HepG2 (cell line): ENCODE data around the gene PTPRM. TPM values are rescaled to one million over a fixed set of nuclear protein-coding genes. Genes with fewer than 3 reads are reported as not detected.

Source experiments
- ATAC-seq: fragments of 200-7000 bp; cut with Tn5 transposase; 3 replicates; pipeline ENCODE4 v1.9.1; 2020; ENCODE audit warnings: mild to moderate bottlenecking, moderate library complexity
- BruUV-seq: library from RNA; stranded (reverse); fragments of 400-500 nt; replicated peaks from 2 replicates; lab custom pipeline; 2021; lab: Mats Ljungman, UMichigan
- CTCF ChIA-PET: fragments of 300-600 bp; formaldehyde crosslinking; extraction: SDS; loops from one replicate; lab custom pipeline; 2021; ENCODE audit warnings: low total read pairs, inconsistent platforms, low intra/inter-chr PET ratio; lab: Yijun Ruan, JAX
- POLR2A ChIA-PET: fragments of 350-600 bp; sonication (Branson Sonifier 250); formaldehyde crosslinking; loops from one replicate; lab custom pipeline; 2020; ENCODE audit warnings: antibody characterized with exemption, inconsistent platforms; lab: Yijun Ruan, JAX
- DNase-seq: peaks from one replicate; pipeline ENCODE4 v3.0.0-alpha.2; 2015; ENCODE audit warnings: low spot score
- FAIRE-seq: peaks from 3 replicates; lab custom pipeline; 2011; peaks lifted over from hg19 to GRCh38; lab: Jason Lieb, UNC
- H2AFZ ChIP-seq: one replicate; pipeline ENCODE4 v1.6.1; 2011; ENCODE audit warnings: low read length, inconsistent platforms
- H3K27ac ChIP-seq: fragments of 300-600 bp; 3 replicates; pipeline ENCODE4 v1.8.0; 2011; ENCODE audit warnings: mixed run types, mild to moderate bottlenecking, mixed read lengths, low read length, inconsistent platforms; ENCODE audit not compliant: insufficient read depth; ENCODE audit errors: extremely low read length
- H3K27me3 ChIP-seq, 2 experiments: fragments of 200-600 bp in 1 of 2; 2 replicates in 1 of 2; 3 replicates in 1 of 2; pipeline versions ENCODE4 v1.6.0 to v1.8.0; 2011; ENCODE audit warnings: low read length in 2 of 2, mild to moderate bottlenecking in 2 of 2, moderate library complexity in 2 of 2, inconsistent platforms in 1 of 2; ENCODE audit not compliant: insufficient read depth in 2 of 2, control insufficient read depth in 1 of 2
- H3K36me3 ChIP-seq, 2 experiments: fragments of 200-600 bp in 1 of 2; replicated peaks in 1 of 2; 2 replicates in 1 of 2; 3 replicates in 1 of 2; pipeline versions ENCODE4 v1.5.1 to v1.8.0; 2011; ENCODE audit warnings: low read length in 2 of 2, inconsistent platforms in 1 of 2; ENCODE audit not compliant: insufficient read depth in 2 of 2, control insufficient read depth in 1 of 2
- H3K4me1 ChIP-seq: 2 replicates; pipeline ENCODE4 v1.5.1; 2012; ENCODE audit warnings: low read length, inconsistent platforms; ENCODE audit not compliant: insufficient read depth
- H3K4me2 ChIP-seq: 2 replicates; pipeline ENCODE4 v1.6.0; 2011; ENCODE audit warnings: low read depth, low read length, inconsistent platforms
- H3K4me3 ChIP-seq, 3 experiments: fragments of 200-600 bp in 1 of 3; sonication (generic), shearing (Covaris generic) in 1 of 3; replicated peaks in 1 of 3; 2 replicates each; pipeline ENCODE4 v1.5.1; 2011 to 2016; ENCODE audit warnings: low read length in 3 of 3, inconsistent platforms in 2 of 3, low read depth in 2 of 3, mild to moderate bottlenecking in 2 of 3, control low read depth in 1 of 3, mixed read lengths in 1 of 3; ENCODE audit not compliant: insufficient read depth in 1 of 3
- H3K79me2 ChIP-seq: one replicate; pipeline ENCODE4 v1.6.1; 2011; ENCODE audit warnings: low read length, inconsistent platforms; ENCODE audit not compliant: insufficient read depth
- H3K9ac ChIP-seq: 2 replicates; pipeline ENCODE4 v1.6.0; 2011; ENCODE audit warnings: mild to moderate bottlenecking, low read depth, low read length, inconsistent platforms; ENCODE audit not compliant: insufficient read depth
- H3K9me3 ChIP-seq: 2 replicates; pipeline ENCODE4 v1.5.1; 2012; ENCODE audit warnings: mild to moderate bottlenecking, low read length
- H4K20me1 ChIP-seq: 2 replicates; pipeline ENCODE4 v1.6.0; 2011; ENCODE audit warnings: inconsistent platforms, mild to moderate bottlenecking, low read length, moderate library complexity; ENCODE audit not compliant: insufficient read depth
- KDM6A ChIP-seq: IDR thresholded peaks from 2 replicates; pipeline ENCODE4 v1.6.1; 2016; ENCODE audit warnings: low read depth
- NFYB ChIP-seq: sonication (generic); formaldehyde crosslinking; IDR thresholded peaks from 2 replicates; pipeline ENCODE4 v1.4.0; 2020; ENCODE audit warnings: missing genetic modification reagents
- NR2F1 ChIP-seq, 2 experiments: fragments of 450-650 bp in 1 of 2; formaldehyde crosslinking in 1 of 2; IDR thresholded peaks; 2 replicates each; pipeline versions ENCODE4 v1.5.0 to v1.6.1; 2016 to 2020; ENCODE audit warnings: mild to moderate bottlenecking in 1 of 2, missing compliant biosample characterization in 1 of 2, missing genetic modification reagents in 1 of 2, moderate library complexity in 1 of 2
- NR2F6 ChIP-seq, 2 experiments: IDR thresholded peaks; 2 replicates each; pipeline ENCODE4 v1.6.1; 2016; ENCODE audit warnings: antibody characterized with exemption in 1 of 2, mild to moderate bottlenecking in 1 of 2
- POGZ ChIP-seq: sonication (generic); formaldehyde crosslinking; IDR thresholded peaks from 2 replicates; pipeline ENCODE4 v1.4.0; 2020; ENCODE audit warnings: mild to moderate bottlenecking, missing genetic modification reagents
- RARA ChIP-seq: IDR thresholded peaks from 2 replicates; pipeline ENCODE4 v1.6.1; 2016; ENCODE audit warnings: missing genetic modification reagents, missing compliant biosample characterization
- SRF ChIP-seq: IDR thresholded peaks from 2 replicates; pipeline ENCODE4 v1.6.1; 2011; ENCODE audit warnings: mild to moderate bottlenecking, low read depth, low read length, moderate library complexity
- TBX3 ChIP-seq: fragments of 450-650 bp; IDR thresholded peaks from 2 replicates; pipeline ENCODE4 v1.6.1; 2017; ENCODE audit warnings: antibody characterized with exemption, mild to moderate bottlenecking, inconsistent platforms, borderline replicate concordance
- YY1 ChIP-seq: IDR thresholded peaks from 2 replicates; pipeline ENCODE4 v1.6.1; 2011; ENCODE audit warnings: low read length, low read depth, moderate library complexity, mild to moderate bottlenecking; ENCODE audit not compliant: insufficient read depth, insufficient replicate concordance
- ZMYM2 ChIP-seq: sonication (generic); formaldehyde crosslinking; IDR thresholded peaks from 2 replicates; pipeline ENCODE4 v1.8.0; 2022; ENCODE audit warnings: mild to moderate bottlenecking, missing genetic modification reagents
- ZMYM4 ChIP-seq: sonication (generic); formaldehyde crosslinking; IDR thresholded peaks from 2 replicates; pipeline ENCODE4 v1.8.1; 2023; ENCODE audit warnings: mild to moderate bottlenecking, missing genetic modification reagents
- WGBS: methylation state at CpG from one replicate; pipeline ENCODE4 v1.1.6; 2017; ENCODE audit warnings: low lambda C conversion rate; 5-methylcytosine and 5-hydroxymethylcytosine counted together
- in situ Hi-C: cut with HindIII; loops from 2 replicates; pipeline ENCODE4 v1.10.0; 2017; ENCODE audit warnings: low pct_unique_long_range_greater_than_20kb; ENCODE audit not compliant: extremely low pct_ligation_motif_present
- intact Hi-C: fragments of 100-400 bp; cut with micrococcal nuclease; formaldehyde crosslinking; loops from one replicate; pipeline ENCODE4 v1.10.0; 2022; ENCODE audit not compliant: unreplicated experiment
- polyA plus RNA-seq, 8 experiments: library from polyadenylated mRNA; depleted of rRNA in 3 of 8; stranded (reverse) in 7 of 8; unstranded in 1 of 8; fragments of >200 nt; fragmentation: Illumina TruSeq in 4 of 8; extraction: Trizol in 4 of 8; gene quantifications; 2 replicates each; pipeline versions ENCODE4 v1.2.1 to v1.2.3, GENCODE V29; 2011 to 2016; ENCODE audit warnings: low read depth in 4 of 8, missing spikeins in 1 of 8, mixed read lengths in 1 of 8; ENCODE audit not compliant: insufficient read depth in 1 of 8
- total RNA-seq, 5 experiments: library from RNA; depleted of rRNA; stranded (reverse); fragments of >200 nt; fragmentation: Illumina TruSeq; extraction: Trizol; gene quantifications; 2 replicates each; pipeline ENCODE4 v1.2.3, GENCODE V29; 2016; ENCODE audit warnings: low read depth in 1 of 5
- TF ChIP-seq, protein P1 (sequence below): sonication (generic); formaldehyde crosslinking; IDR thresholded peaks from 2 replicates; pipeline ENCODE4 v1.4.0; 2020; ENCODE audit warnings: missing genetic modification reagents
- TF ChIP-seq, protein P2 (sequence below): sonication (generic); formaldehyde crosslinking; IDR thresholded peaks from 2 replicates; pipeline ENCODE4 v1.4.0; 2020; ENCODE audit warnings: mild to moderate bottlenecking, missing genetic modification reagents

The PTPRM gene
- total and polyA plus RNA-seq, 2 of the 13 experiments (the other 11 are each of a cell fraction or from before 2014, with no cell fraction given) = 12.6 to 108 TPM

DNA sequence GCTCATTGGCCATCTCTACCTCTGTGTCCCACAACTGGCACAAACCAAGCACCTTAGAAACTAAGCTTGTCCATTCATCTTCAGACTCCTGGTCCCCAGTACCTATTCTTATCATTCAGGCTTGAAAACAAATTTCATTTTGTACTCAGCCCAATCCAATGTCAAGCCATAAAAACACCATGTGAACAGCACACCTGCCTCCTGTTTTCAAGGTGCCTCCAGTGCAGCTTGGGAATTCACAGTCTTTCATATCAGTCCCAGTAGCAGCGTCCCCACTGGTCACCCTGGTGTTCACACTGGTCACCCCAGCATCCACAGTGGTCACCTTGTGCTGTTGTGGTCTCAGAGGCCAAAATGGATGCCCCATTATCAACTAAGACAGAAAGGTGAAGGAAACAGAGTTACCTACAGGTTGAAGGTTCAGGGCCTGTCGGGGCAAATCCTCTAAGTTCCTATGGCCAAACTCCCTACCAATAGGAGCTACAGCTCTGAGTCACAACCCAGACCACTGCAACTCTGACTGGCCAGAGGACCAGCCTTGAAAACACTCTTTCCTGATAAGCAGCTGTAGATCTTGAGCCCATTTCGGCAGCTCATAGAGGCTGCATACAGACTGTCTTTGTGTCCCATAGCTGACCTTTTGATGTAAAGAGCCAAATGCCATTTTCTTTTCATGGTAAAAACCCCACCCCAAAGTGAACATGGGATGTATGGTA is 782.6 kb downstream of the PTPRM start:
- in situ Hi-C loops (no loop called here), intact Hi-C loops (no loop called here)
- TF ChIP-seq KDM6A (CRISPR knock-in tag) (no peak), ZMYM2 (CRISPR knock-in tag) (no peak), NR2F6 (IDR thresholded peaks at IDR 0.05) (no peak), NR2F6 (CRISPR knock-in tag; IDR thresholded peaks at IDR 0.05) (no peak), NFYB (CRISPR knock-in tag) (peak; percentile 41; the same call in 1 of the 2 replicates), ZMYM4 (peak; percentile 29; the same call in 1 of the 2 replicates), RARA (CRISPR knock-in tag) (0 out of 2 replicates have a peak, but pooled peaks have one; percentile 23), YY1 (no peak), SRF (no peak), POGZ (peak; percentile 46; the same call in 1 of the 2 replicates)
- H3K27me3 ChIP-seq = no peaks in the 10 kb centered on the region
- FAIRE-seq (no peak), ATAC-seq (peak; percentile 32; the same call in 1 of the 3 replicates), DNase-seq (peak; percentile 37)
- ChIA-PET CTCF (no interaction called here), POLR2A (no interaction called here)
- no peaks in the 10 kb centered on the region for H3K9me3 ChIP-seq
- H3K27ac ChIP-seq = no peak overlapping the region
- no peak overlapping the region for H3K9ac ChIP-seq
- no TSS peak for BruUV-seq
- H2AFZ ChIP-seq = no peak overlapping the region
- H4K20me1 ChIP-seq = no peaks in the 10 kb centered on the region
- no peak overlapping the region for H3K4me2 ChIP-seq
- no peak overlapping the region for H3K4me3 ChIP-seq
- H3K79me2 ChIP-seq = no peaks in the 10 kb centered on the region
- 89% methylated on average over 3 of the region's 3 CpGs for WGBS
- H3K4me1 ChIP-seq = peaks cover 20% of the 10 kb centered on the region; the same call in 1 of the 2 replicates
- H3K36me3 ChIP-seq = 0 out of 5 replicates have a peak, but pooled peaks cover 0 to 3% of the 10 kb centered on the region in 2 experiments

DNA sequence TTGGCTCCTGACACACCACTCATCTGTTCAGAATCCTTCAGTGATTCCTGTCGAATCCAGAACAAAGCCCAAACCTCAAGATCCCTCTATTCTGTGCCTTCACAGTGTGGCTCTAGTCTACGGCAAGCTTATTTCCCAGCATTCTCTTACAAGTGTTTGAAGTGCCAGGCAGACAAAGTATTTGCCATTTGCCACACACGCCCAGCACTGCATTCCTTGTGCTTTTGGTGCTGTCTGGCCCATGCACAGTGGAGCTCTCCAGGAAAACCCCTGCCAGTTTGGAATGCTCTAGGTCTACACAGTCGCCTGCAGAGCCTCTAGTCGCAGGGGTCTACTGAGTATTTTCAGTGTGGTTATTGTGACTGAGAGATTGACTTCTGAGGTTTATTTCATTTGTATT is 783.5 kb downstream of the PTPRM start:
- intact Hi-C loops (no loop called here), in situ Hi-C loops (no loop called here)
- Histone ChIP-seq H3K27me3 (no peaks in the 10 kb centered on the region), H2AFZ (no peak overlapping the region), H3K79me2 (no peaks in the 10 kb centered on the region), H4K20me1 (no peaks in the 10 kb centered on the region), H3K36me3 (0 out of 5 replicates have a peak, but pooled peaks cover 0 to 3% of the 10 kb centered on the region in 2 experiments), H3K9me3 (no peaks in the 10 kb centered on the region), H3K4me1 (peaks cover 21% of the 10 kb centered on the region; the same call in 1 of the 2 replicates), H3K4me3 (no peak overlapping the region), H3K27ac (no peak overlapping the region), H3K9ac (no peak overlapping the region), H3K4me2 (no peak overlapping the region)
- ATAC-seq (no peak), DNase-seq (no peak), FAIRE-seq (no peak)
- POLR2A ChIA-PET = no interaction called here
- CTCF ChIA-PET = no interaction called here
- BruUV-seq = no TSS peak
- 98% methylated on average over 4 of the region's 5 CpGs for WGBS
- TF ChIP-seq, protein P1, sequence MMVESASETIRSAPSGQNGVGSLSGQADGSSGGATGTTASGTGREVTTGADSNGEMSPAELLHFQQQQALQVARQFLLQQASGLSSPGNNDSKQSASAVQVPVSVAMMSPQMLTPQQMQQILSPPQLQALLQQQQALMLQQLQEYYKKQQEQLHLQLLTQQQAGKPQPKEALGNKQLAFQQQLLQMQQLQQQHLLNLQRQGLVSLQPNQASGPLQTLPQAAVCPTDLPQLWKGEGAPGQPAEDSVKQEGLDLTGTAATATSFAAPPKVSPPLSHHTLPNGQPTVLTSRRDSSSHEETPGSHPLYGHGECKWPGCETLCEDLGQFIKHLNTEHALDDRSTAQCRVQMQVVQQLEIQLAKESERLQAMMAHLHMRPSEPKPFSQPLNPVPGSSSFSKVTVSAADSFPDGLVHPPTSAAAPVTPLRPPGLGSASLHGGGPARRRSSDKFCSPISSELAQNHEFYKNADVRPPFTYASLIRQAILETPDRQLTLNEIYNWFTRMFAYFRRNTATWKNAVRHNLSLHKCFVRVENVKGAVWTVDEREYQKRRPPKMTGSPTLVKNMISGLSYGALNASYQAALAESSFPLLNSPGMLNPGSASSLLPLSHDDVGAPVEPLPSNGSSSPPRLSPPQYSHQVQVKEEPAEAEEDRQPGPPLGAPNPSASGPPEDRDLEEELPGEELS (CRISPR knock-in tag) = no peak
- TF ChIP-seq NR2F1 (CRISPR knock-in tag; IDR thresholded peaks at IDR 0.05) = no peak
- TF ChIP-seq, protein P2, sequence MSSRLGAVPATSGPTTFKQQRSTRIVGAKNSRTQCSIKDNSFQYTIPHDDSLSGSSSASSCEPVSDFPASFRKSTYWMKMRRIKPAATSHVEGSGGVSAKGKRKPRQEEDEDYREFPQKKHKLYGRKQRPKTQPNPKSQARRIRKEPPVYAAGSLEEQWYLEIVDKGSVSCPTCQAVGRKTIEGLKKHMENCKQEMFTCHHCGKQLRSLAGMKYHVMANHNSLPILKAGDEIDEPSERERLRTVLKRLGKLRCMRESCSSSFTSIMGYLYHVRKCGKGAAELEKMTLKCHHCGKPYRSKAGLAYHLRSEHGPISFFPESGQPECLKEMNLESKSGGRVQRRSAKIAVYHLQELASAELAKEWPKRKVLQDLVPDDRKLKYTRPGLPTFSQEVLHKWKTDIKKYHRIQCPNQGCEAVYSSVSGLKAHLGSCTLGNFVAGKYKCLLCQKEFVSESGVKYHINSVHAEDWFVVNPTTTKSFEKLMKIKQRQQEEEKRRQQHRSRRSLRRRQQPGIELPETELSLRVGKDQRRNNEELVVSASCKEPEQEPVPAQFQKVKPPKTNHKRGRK = no peak
- no peak for TF ChIP-seq TBX3
